ENCODE measurements around the gene PCDHA11. TPM values are rescaled to one million over a fixed set of nuclear protein-coding genes. Genes with fewer than 3 reads are reported as not detected.

Gene PCDHA11
- total and polyA plus RNA-seq, 2 experiments from 2014 or later, result 11.6 to 26.5 TPM

- no peak for TF ChIP-seq ZNF462 (CRISPR knock-in tag; IDR thresholded peaks at IDR 0.05)
- TF ChIP-seq CREB1 (CRISPR knock-in tag; IDR thresholded peaks at IDR 0.05; ENCODE audit: low read depth), result no peak
These were observed 47.6 kb downstream of the PCDHA11 start (continued) for GRCh38 chr5:140916325-140916724.

Other genes starting within 250 kb of the PCDHA11 start
- not detected in 2 replicates for gene CD14, start 235.8 kb upstream of the PCDHA11 start, total RNA-seq (2014; rRNA removed; shearing (Covaris generic))
- gene CD14, start 235.8 kb upstream of the PCDHA11 start, polyA plus RNA-seq (2016; fragmentation: Nextera tagmentation; extraction: Ambion mirVana), result 0.17 TPM in 1 of 2 replicates, not detected in the other
- gene TMCO6, start 229.5 kb upstream of the PCDHA11 start, total RNA-seq (2014; rRNA removed; shearing (Covaris generic)), result 19.9 and 37.4 TPM in 2 replicates
- gene TMCO6, start 229.5 kb upstream of the PCDHA11 start, polyA plus RNA-seq (2016; fragmentation: Nextera tagmentation; extraction: Ambion mirVana), result 18.7 and 19.0 TPM in 2 replicates
- 48.8 and 55.7 TPM in 2 replicates for gene NDUFA2, start 221.3 kb upstream of the PCDHA11 start, total RNA-seq (2014; rRNA removed; shearing (Covaris generic))
- gene NDUFA2, start 221.3 kb upstream of the PCDHA11 start, polyA plus RNA-seq (2016; fragmentation: Nextera tagmentation; extraction: Ambion mirVana), result 292 and 317 TPM in 2 replicates
- gene IK, start 221.1 kb upstream of the PCDHA11 start, total RNA-seq (2014; rRNA removed; shearing (Covaris generic)), result 58.9 and 77.3 TPM in 2 replicates
- 116 and 128 TPM in 2 replicates for gene IK, start 221.1 kb upstream of the PCDHA11 start, polyA plus RNA-seq (2016; fragmentation: Nextera tagmentation; extraction: Ambion mirVana)
- 18.0 and 22.7 TPM in 2 replicates for gene WDR55, start 204.1 kb upstream of the PCDHA11 start, total RNA-seq (2014; rRNA removed; shearing (Covaris generic))
- 9.3 and 9.6 TPM in 2 replicates for gene WDR55, start 204.1 kb upstream of the PCDHA11 start, polyA plus RNA-seq (2016; fragmentation: Nextera tagmentation; extraction: Ambion mirVana)
- gene DND1, start 195.4 kb upstream of the PCDHA11 start, total RNA-seq (2014; rRNA removed; shearing (Covaris generic)), result 15.5 and 22.0 TPM in 2 replicates
- 7.3 and 8.1 TPM in 2 replicates for gene DND1, start 195.4 kb upstream of the PCDHA11 start, polyA plus RNA-seq (2016; fragmentation: Nextera tagmentation; extraction: Ambion mirVana)
- gene HARS1, start 177.6 kb upstream of the PCDHA11 start, total RNA-seq (2014; rRNA removed; shearing (Covaris generic)), result 57.8 and 58.8 TPM in 2 replicates
- 48.6 and 51.6 TPM in 2 replicates for gene HARS1, start 177.6 kb upstream of the PCDHA11 start, polyA plus RNA-seq (2016; fragmentation: Nextera tagmentation; extraction: Ambion mirVana)
- gene HARS2, start 177.5 kb upstream of the PCDHA11 start, total RNA-seq (2014; rRNA removed; shearing (Covaris generic)), result 21.6 and 29.6 TPM in 2 replicates
- 12.7 and 14.4 TPM in 2 replicates for gene HARS2, start 177.5 kb upstream of the PCDHA11 start, polyA plus RNA-seq (2016; fragmentation: Nextera tagmentation; extraction: Ambion mirVana)
- gene ZMAT2, start 168.5 kb upstream of the PCDHA11 start, total RNA-seq (2014; rRNA removed; shearing (Covaris generic)), result 26.4 and 35.6 TPM in 2 replicates
- 45.1 and 50.6 TPM in 2 replicates for gene ZMAT2, start 168.5 kb upstream of the PCDHA11 start, polyA plus RNA-seq (2016; fragmentation: Nextera tagmentation; extraction: Ambion mirVana)
- 1.6 and 3.2 TPM in 2 replicates for gene PCDHA1, start 82.8 kb upstream of the PCDHA11 start, total RNA-seq (2014; rRNA removed; shearing (Covaris generic))
- 0.52 and 0.81 TPM in 2 replicates for gene PCDHA1, start 82.8 kb upstream of the PCDHA11 start, polyA plus RNA-seq (2016; fragmentation: Nextera tagmentation; extraction: Ambion mirVana)
- gene PCDHA2, start 74.1 kb upstream of the PCDHA11 start, total RNA-seq (2014; rRNA removed; shearing (Covaris generic)), result 2.2 and 2.4 TPM in 2 replicates
- gene PCDHA2, start 74.1 kb upstream of the PCDHA11 start, polyA plus RNA-seq (2016; fragmentation: Nextera tagmentation; extraction: Ambion mirVana), result 0.99 and 1.3 TPM in 2 replicates
- 4.0 TPM in 2 replicates for gene PCDHA3, start 67.9 kb upstream of the PCDHA11 start, total RNA-seq (2014; rRNA removed; shearing (Covaris generic))
- gene PCDHA3, start 67.9 kb upstream of the PCDHA11 start, polyA plus RNA-seq (2016; fragmentation: Nextera tagmentation; extraction: Ambion mirVana), result 0.87 and 1.2 TPM in 2 replicates
- gene PCDHA4, start 61.9 kb upstream of the PCDHA11 start, total RNA-seq (2014; rRNA removed; shearing (Covaris generic)), result 9.6 and 12.5 TPM in 2 replicates
- gene PCDHA4, start 61.9 kb upstream of the PCDHA11 start, polyA plus RNA-seq (2016; fragmentation: Nextera tagmentation; extraction: Ambion mirVana), result 1.6 and 1.8 TPM in 2 replicates
- 1.4 and 3.1 TPM in 2 replicates for gene PCDHA5, start 47.3 kb upstream of the PCDHA11 start, total RNA-seq (2014; rRNA removed; shearing (Covaris generic))
- gene PCDHA5, start 47.3 kb upstream of the PCDHA11 start, polyA plus RNA-seq (2016; fragmentation: Nextera tagmentation; extraction: Ambion mirVana), result 0.61 and 0.86 TPM in 2 replicates
- gene PCDHA6, start 41.0 kb upstream of the PCDHA11 start, total RNA-seq (2014; rRNA removed; shearing (Covaris generic)), result 4.6 and 5.2 TPM in 2 replicates
- gene PCDHA6, start 41.0 kb upstream of the PCDHA11 start, polyA plus RNA-seq (2016; fragmentation: Nextera tagmentation; extraction: Ambion mirVana), result 2.0 and 2.1 TPM in 2 replicates
- 6.9 and 8.7 TPM in 2 replicates for gene PCDHA7, start 34.7 kb upstream of the PCDHA11 start, total RNA-seq (2014; rRNA removed; shearing (Covaris generic))
- gene PCDHA7, start 34.7 kb upstream of the PCDHA11 start, polyA plus RNA-seq (2016; fragmentation: Nextera tagmentation; extraction: Ambion mirVana), result 1.3 and 1.7 TPM in 2 replicates
- 1.4 and 3.1 TPM in 2 replicates for gene PCDHA8, start 27.8 kb upstream of the PCDHA11 start, total RNA-seq (2014; rRNA removed; shearing (Covaris generic))
- gene PCDHA8, start 27.8 kb upstream of the PCDHA11 start, polyA plus RNA-seq (2016; fragmentation: Nextera tagmentation; extraction: Ambion mirVana), result 0.56 and 0.86 TPM in 2 replicates
- 3.2 and 3.3 TPM in 2 replicates for gene PCDHA9, start 20.6 kb upstream of the PCDHA11 start, total RNA-seq (2014; rRNA removed; shearing (Covaris generic))
- 1.1 and 1.6 TPM in 2 replicates for gene PCDHA9, start 20.6 kb upstream of the PCDHA11 start, polyA plus RNA-seq (2016; fragmentation: Nextera tagmentation; extraction: Ambion mirVana)
- gene PCDHA10, start 13.1 kb upstream of the PCDHA11 start, total RNA-seq (2014; rRNA removed; shearing (Covaris generic)), result 11.6 and 12.2 TPM in 2 replicates
- gene PCDHA10, start 13.1 kb upstream of the PCDHA11 start, polyA plus RNA-seq (2016; fragmentation: Nextera tagmentation; extraction: Ambion mirVana), result 3.9 and 4.1 TPM in 2 replicates
- gene PCDHA12, start 6.4 kb downstream of the PCDHA11 start, total RNA-seq (2014; rRNA removed; shearing (Covaris generic)), result 12.7 and 17.7 TPM in 2 replicates
- 5.1 and 5.6 TPM in 2 replicates for gene PCDHA12, start 6.4 kb downstream of the PCDHA11 start, polyA plus RNA-seq (2016; fragmentation: Nextera tagmentation; extraction: Ambion mirVana)
- gene PCDHA13, start 13.2 kb downstream of the PCDHA11 start, total RNA-seq (2014; rRNA removed; shearing (Covaris generic)), result 4.3 and 9.8 TPM in 2 replicates
- 0.59 and 1.2 TPM in 2 replicates for gene PCDHA13, start 13.2 kb downstream of the PCDHA11 start, polyA plus RNA-seq (2016; fragmentation: Nextera tagmentation; extraction: Ambion mirVana)
- 9.9 and 12.1 TPM in 2 replicates for gene PCDHAC1, start 57.3 kb downstream of the PCDHA11 start, total RNA-seq (2014; rRNA removed; shearing (Covaris generic))
- gene PCDHAC1, start 57.3 kb downstream of the PCDHA11 start, polyA plus RNA-seq (2016; fragmentation: Nextera tagmentation; extraction: Ambion mirVana), result 0.50 and 0.53 TPM in 2 replicates
- gene PCDHAC2, start 97.5 kb downstream of the PCDHA11 start, total RNA-seq (2014; rRNA removed; shearing (Covaris generic)), result 11.8 and 13.1 TPM in 2 replicates
- 0.54 and 1.8 TPM in 2 replicates for gene PCDHAC2, start 97.5 kb downstream of the PCDHA11 start, polyA plus RNA-seq (2016; fragmentation: Nextera tagmentation; extraction: Ambion mirVana)
- 0.03 and 0.08 TPM in 2 replicates for gene PCDHB1, start 182.4 kb downstream of the PCDHA11 start, total RNA-seq (2014; rRNA removed; shearing (Covaris generic))
- gene PCDHB1, start 182.4 kb downstream of the PCDHA11 start, polyA plus RNA-seq (2016; fragmentation: Nextera tagmentation; extraction: Ambion mirVana), result 0.05 and 0.09 TPM in 2 replicates
- gene PCDHB2, start 225.7 kb downstream of the PCDHA11 start, total RNA-seq (2014; rRNA removed; shearing (Covaris generic)), result 28.6 and 34.2 TPM in 2 replicates
- gene PCDHB2, start 225.7 kb downstream of the PCDHA11 start, polyA plus RNA-seq (2016; fragmentation: Nextera tagmentation; extraction: Ambion mirVana), result 7.1 and 9.3 TPM in 2 replicates
- 15.3 and 19.4 TPM in 2 replicates for gene PCDHB3, start 231.5 kb downstream of the PCDHA11 start, total RNA-seq (2014; rRNA removed; shearing (Covaris generic))
- gene PCDHB3, start 231.5 kb downstream of the PCDHA11 start, polyA plus RNA-seq (2016; fragmentation: Nextera tagmentation; extraction: Ambion mirVana), result 4.7 and 5.2 TPM in 2 replicates

Measured in GM23338 (cell line).